ENCODE results near the gene KCNN3.

KCNN3 gene

DNA sequence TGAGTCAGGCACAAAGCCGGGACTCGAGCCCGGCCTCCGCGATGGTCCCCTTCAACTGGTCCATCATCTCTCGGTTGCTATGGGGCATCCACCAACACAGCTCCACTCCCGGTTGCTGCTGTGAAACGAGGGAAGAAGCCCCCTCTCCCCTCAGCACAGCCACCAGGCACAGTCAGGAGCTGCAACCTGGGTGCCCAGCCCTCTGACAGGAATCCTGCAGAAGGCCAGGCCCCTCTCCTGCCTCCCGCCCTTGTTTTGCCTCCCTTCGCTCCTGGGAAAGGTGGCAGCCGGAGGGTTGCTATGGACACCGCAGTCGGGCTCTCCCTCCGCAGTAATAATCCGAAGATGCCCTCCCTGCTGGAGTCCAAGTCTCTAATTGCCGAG lies 8.9 kb upstream of the KCNN3 start:
- DNase-seq = no peak

DNA sequence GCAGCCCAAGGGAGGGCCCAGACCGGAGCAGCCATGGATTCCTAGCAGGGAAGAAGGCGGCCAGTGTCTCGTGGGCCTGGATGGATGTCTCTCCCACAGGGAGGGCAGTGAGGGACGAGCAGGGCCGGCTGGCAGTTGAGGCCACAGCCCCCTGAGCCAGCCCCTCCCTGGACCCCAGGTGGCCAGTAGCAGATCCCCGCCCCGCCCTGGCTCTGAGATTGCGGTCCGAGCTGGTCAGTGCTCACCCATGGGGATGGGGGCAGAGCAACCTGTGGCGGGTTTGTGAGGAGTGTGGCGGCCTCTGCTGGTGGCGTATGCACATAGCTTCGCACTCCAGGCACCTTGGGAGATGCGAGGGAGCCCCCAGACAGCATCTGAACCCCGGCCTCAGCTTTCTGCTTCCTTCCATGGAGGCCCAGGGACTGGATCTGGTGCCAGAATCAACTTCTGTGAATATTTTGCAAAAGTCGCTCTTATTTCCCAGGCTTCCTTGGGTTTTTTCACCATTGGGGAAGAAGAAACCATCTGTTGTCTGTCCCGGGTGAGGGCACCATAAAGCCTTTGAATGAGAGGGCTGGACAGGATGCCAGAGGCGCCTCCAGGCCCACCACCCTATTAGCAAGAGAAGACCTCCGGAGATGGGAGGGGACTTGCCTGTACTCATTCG lies 8.4 kb upstream of the KCNN3 start:
- DNase-seq = peak; percentile 48

DNA sequence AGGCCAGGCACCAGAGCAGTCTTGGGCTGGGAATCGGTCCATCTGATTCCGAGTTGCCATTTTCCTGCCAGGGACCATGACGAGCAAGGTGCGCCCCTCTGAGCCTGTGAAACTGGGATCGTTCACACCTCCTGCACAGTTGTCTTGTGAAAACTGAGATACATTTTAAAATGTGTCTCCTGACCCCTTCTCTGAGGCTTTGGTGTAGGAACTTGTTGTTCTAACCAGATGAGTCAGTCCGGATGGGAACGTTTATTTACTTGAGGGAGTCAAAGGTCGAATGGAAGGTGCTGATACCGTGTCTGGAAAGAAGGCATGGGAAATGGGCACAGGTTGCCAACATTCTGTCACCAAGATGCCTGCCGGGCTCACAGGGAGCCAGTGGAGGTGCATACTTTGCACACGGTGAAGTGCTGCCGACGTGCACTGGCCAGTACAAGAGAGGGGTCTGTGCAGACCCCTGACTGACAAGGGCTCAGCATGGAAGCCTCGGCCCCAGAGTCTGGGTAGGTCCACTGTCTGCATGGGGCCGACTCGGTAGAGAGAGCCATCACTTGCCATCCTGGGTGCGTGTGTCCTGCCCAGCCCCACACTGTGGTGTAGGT lies 7.4 kb upstream of the KCNN3 start:
- no peak for DNase-seq

DNA sequence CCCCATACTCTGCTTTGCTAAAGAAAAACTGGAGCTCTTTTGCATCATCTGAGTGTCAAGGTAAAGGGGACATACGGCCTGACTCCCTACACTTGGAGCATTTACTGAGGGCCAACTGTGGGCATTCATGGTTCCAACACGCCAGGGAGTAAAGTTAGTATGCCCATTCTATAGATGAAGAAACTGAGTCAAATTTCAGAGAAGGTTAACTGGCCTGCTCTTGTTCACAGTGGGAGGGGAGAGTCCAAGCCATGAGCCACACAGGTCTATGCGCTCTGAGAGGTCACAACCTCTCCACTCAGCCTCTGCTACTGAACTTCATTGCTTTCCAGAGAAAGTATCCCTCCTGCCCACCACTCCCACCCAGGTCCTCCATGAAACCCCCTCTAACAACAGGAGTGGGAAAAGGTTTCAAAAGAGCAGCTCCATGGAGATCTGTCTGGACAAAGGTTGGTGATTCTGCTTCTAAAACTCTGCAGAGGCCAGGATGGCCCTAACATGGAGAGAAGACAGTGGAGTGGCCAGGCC lies 6.8 kb upstream of the KCNN3 start:
- DNase-seq = no peak

DNA sequence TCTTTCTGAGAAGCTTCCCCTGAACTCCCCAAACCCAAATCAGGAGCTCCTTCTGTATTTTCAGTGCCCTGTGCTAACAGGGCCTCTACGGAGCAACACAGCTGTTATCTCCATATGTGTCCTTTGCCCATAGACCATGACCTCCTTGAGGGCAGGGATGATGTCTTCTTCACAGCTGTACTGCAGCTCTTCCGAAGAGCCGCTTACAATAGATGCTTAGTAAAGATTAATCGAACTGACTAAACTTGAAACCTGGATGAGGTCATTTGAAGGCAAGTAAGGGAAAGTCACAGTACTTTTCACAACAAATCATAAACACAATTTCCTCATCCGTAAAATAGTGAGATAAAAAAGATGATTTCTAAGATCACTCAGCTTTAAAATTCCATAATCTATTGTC lies 4.4 kb upstream of the KCNN3 start:
- DNase-seq = no peak

DNA sequence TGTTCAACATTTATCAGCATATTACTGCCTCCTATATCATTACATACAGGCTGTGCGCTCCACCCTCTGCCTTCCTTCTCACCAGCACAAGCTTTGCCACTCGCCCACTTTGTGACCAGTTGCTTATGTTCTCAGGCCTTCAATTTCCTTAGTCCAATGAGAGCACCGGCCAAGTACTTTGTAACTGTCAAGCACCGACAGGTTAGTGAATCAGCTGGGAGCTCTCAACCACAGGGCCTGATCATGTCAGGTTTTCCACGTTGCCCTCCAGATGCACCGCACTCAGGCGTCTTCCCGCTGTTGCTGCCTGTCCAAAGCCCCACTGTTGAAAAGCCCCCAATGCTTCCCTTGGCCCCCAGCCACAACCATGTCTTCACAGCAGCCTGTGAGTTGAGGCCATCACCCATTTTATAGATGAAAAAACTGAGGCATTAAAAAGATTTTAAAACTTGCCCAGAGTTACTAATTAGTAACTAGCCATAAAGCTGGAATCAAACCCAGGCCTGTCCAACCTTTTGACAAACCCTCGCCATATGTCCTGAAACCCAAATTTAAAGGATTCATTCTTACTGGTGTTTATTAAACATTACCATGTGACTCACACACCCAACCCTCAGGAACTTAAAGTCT lies 3.4 kb upstream of the KCNN3 start:
- no peak for DNase-seq

DNA sequence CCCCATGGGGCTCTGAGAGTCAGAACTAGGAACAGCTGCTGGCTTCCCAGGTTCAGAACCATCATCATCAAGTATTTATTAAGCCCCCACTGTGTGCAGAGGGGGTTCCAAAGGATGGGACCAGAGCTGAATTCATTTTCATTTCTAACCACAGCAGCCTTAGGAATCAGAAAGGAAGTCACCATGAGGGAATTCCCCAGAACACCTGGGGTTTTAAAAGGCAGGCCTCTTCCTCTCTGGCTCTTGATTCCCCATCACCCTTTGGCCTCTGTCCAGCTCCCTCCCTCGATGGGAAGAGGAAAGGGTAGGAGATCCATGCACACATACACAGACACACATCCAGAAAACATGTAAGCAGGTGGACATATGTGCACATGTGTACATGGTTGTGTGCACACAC lies 1.3 kb upstream of the KCNN3 start:
- no peak for DNase-seq

DNA sequence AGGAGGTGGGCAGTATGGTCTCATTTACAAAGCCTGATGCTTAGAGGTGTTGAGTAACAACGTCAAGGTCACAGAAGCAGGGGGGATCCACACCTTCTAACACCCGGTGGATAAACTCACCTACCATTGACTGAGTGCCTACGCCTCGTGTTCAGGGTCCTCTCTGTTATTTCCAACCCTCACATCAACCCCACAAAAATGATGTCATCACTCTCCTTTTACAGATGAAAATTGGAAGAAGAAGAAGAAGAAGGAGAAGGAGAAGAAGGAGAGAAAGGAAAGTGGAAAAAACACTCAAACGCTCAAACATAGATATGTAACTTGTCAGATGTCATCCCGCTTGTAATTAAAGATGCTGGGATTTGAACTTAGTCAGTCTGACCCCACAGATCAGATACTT lies 653 bp upstream of the KCNN3 start:
- no peak for DNase-seq

DNA sequence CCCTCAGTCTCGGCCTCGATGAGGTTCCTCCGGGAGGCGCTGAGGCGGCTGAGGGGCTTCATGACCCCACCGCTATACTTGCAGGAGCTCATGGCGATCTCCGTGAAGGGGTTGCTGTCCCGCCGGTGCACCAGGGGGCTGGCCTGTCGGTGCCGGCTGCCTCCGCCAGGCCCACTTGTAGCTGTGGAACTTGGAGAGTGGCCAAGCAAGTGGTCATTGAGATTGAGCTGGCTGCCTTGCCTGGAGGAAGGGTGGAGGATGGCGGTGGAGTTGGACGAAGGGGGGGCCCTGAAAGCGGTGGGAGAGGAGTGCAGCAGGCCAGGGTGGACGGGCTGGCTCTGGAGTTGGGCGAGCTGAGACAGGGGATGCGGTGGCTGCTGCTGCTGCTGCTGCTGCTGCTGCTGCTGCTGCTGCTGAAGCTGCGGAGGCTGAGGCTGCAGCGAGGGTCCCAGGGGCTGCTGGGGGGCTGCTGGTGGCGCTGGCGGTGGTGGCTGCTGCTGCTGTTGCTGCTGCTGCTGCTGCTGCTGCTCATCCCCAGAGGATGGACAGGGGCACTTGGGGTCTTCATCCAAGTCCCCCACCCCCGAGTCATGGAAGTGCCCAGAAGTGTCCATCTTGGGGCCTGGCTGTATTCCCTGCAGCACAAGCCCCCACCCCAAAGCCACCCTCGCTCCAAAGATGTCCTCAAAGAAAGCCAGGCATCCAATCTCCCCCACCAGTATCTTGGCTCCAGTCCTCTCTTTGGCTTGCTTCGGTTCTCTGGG lies 548 bp downstream of the KCNN3 start:
- DNase-seq = no peak

DNA sequence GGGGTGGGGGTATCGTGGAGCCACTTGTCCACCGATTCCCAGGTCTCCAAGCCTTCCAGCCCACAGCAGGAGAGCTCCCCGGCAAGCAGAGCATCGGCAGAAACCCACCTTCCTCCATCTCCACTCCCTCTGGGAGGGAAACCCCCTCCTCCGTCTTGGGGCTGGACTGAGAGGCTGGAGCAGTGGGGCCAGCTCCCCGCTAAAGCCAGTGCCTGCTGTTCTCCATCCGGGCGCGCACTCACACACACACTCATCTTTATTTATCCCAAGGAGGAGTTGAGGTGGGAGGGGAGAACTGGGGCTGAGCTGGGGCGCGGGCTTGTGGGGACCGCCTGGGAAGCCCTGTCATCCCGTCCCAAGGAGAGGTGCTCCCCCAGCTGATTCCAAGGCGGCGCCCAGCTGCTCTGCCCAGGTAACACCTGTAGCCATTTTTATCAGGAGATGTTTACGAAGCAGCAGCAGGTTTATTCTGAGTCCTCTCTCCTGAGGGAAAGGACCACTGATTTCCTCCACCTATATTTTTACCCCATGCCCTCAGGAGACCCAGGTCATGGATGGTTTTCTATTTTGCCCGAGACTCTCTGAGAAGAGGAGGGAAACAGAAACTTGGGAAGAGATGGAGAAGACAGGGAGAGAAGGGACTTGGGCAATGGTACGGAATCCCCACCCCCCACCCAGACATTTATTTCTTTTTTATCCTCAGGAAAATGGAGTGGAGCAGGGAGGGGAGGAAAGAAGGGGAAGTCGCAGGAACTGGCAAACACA lies 2.1 kb downstream of the KCNN3 start:
- no peak for DNase-seq

DNA sequence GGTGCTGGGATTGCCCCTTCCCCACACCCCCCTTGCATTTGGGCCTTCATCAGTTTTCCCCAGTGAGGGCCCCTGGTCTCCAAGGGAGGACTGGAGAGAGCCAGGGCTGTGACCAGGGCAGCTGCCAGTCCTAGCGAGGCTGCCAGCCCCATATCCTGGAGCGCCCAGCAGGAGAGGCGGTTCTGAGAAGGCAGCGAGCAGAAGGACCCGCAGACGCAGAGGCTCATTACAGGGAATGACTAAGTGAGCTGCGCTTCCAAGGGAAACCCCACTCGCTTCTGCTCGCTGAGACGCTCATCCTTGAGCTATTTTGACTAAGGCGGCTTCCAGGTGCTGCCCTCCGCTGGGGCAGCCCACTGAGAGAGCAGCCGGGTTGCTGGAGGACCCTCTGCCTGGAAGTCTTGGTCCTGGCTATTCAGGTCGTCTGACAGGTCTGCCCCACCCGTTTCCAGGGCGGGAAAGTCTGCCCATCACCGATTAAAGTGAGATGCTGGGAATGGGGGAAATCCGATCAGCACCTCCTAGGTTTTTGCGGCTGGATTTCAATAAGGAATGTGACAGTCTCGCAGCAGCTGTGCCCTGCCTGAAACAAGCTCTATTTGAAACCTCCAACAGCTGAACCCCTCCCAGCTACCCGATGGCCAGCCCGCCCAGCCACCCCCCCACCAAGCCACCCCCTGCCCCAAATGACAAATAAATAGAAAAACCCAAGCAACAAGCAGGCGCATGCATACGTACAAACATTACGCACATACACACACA lies 2.8 kb downstream of the KCNN3 start:
- no peak for DNase-seq

DNA sequence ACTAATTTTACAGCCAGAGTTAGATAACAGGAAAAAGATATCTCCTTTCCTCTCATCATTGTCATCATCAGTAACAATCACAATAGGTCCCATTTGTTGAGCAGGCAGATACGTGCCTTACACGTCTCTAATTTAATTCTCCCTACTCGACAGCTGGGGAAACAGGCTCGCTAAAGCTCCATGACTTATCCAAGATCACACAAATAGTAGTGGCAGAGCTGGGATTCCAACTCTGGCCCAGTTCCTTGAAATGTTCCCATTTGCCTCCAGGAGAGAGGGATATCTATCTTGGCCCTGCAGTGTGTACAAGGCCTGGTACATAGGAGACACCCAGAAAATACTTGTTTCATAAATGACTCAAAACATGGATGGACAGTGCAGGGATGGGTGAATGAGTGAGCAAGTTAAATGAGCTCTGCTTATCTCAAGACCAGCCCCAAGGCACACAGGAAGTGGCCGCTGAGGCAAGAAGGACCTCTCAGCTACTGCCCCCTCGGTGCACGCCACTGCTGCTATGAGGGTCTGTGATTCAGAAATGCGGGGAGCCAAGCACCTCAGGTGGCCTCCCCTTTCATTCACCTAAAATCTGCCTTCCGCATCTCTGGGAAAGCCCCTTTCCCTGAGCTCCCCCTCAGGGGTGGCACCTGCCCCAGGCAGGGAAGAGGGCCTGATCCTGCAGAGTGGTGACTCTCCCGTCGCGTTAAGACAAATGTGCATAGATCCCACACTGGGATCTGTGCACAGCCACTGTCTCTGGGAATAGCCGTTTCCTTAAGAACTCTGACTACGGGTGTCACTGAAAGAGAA lies 3.6 kb downstream of the KCNN3 start:
- no peak for DNase-seq

DNA sequence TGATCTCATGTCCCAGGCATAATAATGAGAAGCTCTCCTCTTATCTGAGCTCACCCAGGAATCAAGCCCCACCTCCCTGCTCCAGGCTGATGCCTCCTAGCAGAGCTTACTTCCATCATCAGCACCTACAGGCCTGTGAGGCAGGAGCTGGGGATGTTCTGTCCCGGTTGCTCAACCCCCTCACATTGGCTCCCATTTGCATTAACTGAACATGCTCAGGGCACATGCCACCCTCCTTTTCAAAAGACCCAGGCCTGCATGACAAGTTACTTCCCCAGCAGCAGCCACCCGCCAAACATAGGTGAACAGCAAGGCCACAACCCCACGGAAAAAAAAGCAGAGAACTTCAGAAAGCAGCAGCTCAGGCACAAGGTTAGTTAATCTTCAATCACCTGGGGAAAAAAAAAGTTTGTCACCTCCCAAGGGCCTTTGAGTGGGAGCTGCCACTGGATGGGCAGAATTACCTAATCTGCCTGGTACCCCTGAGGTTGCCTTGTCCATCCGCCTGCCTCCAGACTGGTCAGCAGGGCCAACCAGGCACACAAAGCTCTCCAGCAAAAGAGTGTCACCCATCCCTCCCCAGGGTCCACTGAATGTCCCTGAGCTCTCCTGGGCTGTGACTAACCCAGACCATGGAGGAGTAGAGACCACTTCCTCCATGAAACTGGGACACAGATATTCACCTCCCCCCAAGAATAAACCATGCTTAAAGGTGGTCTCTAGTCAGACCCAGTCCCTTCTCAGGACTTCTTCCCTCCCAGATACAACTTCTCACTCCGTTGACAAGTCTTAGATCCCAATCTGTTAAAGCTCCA lies 4.4 kb downstream of the KCNN3 start:
- no peak for DNase-seq

DNA sequence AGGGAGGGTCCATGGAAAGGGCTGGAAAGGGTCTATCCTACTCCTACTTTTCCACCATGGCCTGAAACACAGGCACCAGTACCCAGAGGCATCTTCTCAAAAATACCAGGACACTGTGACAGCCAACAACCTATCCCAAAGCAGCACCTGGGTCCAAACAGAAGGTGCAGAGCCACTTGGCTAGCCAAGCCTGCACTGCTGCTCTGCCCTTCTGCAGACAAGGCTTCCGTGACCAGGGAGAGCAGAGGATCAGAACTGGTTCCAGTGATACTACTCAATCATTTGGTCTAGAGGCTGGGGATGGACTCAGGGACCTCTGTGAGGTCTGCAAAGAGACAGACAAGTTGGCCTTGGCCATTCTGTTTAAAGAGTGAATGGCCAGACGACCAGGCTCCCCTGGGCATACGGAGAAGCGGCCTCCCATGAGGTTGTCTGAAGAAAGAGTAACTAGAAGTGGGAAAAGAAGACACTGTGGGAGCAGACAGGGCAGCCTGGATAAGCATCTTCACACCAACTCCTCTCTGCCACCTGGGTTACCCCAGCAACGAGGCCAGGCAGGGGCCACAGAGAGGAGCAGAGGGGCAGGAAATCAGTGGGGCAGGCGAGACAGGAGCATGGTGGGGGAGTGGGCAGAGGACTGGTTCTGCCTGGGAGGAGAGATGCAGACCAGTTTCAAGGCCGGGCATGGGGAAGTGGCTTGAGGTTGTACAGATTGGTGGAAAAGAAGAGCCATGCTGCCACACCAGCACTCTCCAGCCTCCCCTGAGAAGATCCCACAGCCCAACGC lies 5.7 kb downstream of the KCNN3 start:
- DNase-seq = no peak

DNA sequence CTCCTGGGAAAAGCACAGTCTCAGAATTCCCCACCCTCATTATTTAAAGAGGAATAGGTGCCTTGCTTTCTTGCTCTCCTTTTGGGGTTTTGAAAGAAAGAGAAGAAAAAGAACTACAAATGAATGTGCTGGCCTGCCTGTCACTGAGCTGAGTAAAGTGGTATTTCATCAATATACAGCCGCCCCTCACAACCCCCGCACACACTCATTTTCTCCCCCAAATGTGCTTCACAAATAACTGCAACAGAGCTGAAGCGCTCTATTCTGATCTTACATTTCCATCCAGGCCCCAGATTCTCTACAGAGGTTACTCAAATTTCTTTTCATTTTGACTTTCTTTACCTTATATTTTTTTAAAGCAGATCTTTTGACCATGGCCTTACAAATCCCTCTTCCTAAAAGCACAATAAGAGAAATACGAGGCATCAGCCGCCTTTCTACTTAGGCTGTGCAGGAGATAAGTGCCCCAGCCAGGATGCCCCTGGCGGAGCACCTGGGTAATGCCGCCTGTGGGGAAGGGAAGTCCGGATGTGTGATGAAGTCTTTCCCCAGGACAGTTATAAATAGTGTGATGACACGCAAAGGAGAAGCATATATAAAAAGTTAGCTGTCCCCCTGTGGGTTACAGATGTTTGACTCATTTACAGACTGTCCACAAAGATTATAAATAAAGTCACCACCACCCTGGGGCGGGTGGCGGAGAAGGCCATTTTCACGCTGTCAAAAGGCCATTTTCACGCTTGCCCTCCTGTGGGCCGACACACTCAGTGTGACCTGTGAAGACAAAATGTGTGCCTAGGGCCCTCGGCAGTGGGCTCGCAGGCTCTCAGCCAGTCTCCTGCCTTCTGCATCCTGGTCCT lies 6.5 kb downstream of the KCNN3 start:
- DNase-seq = no peak

DNA sequence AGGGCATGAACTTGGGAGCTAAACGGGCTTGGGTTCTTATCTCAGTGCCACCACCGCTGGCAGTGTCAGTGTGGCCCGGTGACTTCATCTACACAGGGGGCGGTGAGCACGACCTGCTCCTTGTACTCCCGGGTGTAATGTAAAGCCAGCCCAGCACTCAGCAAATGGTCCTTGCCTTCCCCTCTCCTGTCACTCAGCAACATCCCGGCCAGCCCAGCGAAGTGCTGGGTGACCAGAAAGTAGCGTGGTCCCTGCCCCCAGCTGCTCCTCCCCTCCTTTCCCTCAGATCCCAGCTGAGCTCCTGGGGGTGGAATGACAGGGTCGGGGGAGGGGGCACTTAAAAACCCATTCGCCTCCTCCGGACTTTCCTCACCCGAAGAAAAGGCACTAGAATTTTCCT lies 7.2 kb downstream of the KCNN3 start:
- no peak for DNase-seq

DNA sequence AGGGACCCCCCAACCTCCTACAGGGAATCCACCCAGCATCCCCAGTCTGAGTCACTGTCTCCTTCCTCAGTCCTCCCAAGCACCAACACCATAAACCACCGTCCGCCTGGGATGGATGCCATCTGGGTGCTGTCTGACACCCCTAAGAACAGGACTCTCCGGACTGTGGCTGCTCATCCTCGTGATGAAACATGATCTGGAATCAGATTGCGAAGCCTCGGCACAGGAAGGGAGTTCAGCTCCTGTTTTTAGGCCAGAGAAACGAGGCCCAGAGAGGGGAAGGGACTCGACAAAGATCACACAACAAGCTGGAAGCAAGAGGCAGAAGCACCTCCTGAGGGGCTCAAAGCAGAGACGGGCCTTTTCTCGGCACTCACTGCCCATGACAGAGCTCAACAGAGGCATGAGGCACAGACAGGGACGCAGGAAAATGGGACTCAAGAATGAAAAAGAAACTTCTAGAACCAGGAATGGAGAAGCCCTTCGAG lies 8.4 kb downstream of the KCNN3 start:
- no peak for DNase-seq

DNA sequence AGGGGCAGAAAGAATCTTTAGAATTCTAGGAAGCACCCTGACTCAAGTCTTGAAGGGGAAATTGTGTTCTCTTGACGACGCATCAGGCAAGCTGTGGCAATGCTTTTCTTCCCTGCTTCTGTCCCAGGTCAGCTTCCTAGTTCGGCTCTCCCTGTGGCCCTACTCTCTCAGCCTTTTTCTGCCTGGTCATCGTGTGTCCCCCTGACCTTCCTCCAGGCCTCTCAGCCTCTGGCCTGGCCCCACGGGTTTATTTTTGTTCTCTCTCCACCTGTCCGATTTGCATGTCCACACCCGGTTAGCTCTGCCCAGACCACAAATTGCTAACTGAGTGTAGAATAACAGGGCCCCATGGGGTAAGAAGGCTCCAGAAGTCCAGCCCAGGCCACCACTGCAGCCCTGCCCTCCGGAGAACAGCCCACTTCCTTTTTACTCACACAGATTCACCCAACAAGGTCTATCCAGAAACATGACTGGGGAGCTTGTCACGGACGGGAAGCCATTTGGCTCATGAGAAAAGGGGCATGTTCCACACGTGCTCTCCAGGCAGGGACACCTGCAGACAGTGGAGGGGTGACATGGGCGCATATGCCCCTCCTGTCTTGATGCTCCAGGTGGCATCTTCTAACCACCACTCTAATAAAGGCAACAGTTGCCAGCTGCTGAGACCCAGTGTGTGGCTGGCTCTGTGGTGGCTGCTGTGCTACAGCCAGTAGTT lies 9.8 kb downstream of the KCNN3 start:
- DNase-seq = no peak

Measured in KG1 (cell line).